HepG2 (cell line): Measurements from ENCODE around the gene GNG13. TPM values are rescaled to one million over a fixed set of nuclear protein-coding genes. Genes with fewer than 3 reads are reported as not detected.

Experiments used
- ERF ChIP-seq: IDR thresholded peaks from 2 replicates; pipeline ENCODE4 v1.6.1; 2018; ENCODE audit warnings: missing biosample characterization, missing genetic modification reagents
- GATAD1 ChIP-seq: IDR thresholded peaks from 2 replicates; pipeline ENCODE4 v1.6.1; 2016; ENCODE audit warnings: missing genetic modification reagents, missing compliant biosample characterization
- GFI1 ChIP-seq: sonication (generic); formaldehyde crosslinking; IDR thresholded peaks from 2 replicates; pipeline ENCODE4 v1.5.0; 2020; ENCODE audit warnings: missing genetic modification reagents, mild to moderate bottlenecking, borderline replicate concordance
- HCFC1 ChIP-seq: fragments of 150-350 bp; IDR thresholded peaks from 2 replicates; pipeline ENCODE4 v1.6.1; 2014; ENCODE audit warnings: low read depth, low read length
- HNRNPUL1 ChIP-seq: fragments of 200-400 bp; formaldehyde crosslinking; IDR thresholded peaks from 2 replicates; pipeline ENCODE4 v1.6.1; 2017; ENCODE audit warnings: low read depth, mild to moderate bottlenecking, low read length, moderate library complexity
- KAT8 ChIP-seq: IDR thresholded peaks from 2 replicates; pipeline ENCODE4 v1.6.1; 2016; ENCODE audit warnings: missing genetic modification reagents, missing compliant biosample characterization
- KDM2A ChIP-seq: sonication (generic); formaldehyde crosslinking; IDR thresholded peaks from 2 replicates; pipeline ENCODE4 v1.4.0; 2020; ENCODE audit warnings: low read depth, missing genetic modification reagents, borderline replicate concordance
- KDM6A ChIP-seq: IDR thresholded peaks from 2 replicates; pipeline ENCODE4 v1.6.1; 2016; ENCODE audit warnings: low read depth
- MEF2D ChIP-seq: sonication (generic); formaldehyde crosslinking; IDR thresholded peaks from 2 replicates; pipeline ENCODE4 v1.5.1; 2020; ENCODE audit warnings: mild to moderate bottlenecking, missing genetic modification reagents
- NCOA5 ChIP-seq: sonication (generic); formaldehyde crosslinking; IDR thresholded peaks from 2 replicates; pipeline ENCODE4 v1.4.0; 2020; ENCODE audit warnings: missing genetic modification reagents
- PRPF4 ChIP-seq: fragments of 200-400 bp; formaldehyde crosslinking; IDR thresholded peaks from 2 replicates; pipeline ENCODE4 v1.6.1; 2016; ENCODE audit warnings: low read length, low read depth; ENCODE audit not compliant: poor library complexity, severe bottlenecking
- RBM22 ChIP-seq: fragments of 200-400 bp; formaldehyde crosslinking; optimal IDR thresholded peaks from 2 replicates; pipeline ENCODE3; 2017; ENCODE audit warnings: mild to moderate bottlenecking, low read length, moderate library complexity
- REL ChIP-seq: sonication (generic); formaldehyde crosslinking; conservative IDR thresholded peaks from 2 replicates; pipeline ENCODE4 v1.8.0; 2022; ENCODE audit warnings: mild to moderate bottlenecking, missing genetic modification reagents, moderate library complexity
- REXO4 ChIP-seq: sonication (generic); formaldehyde crosslinking; IDR thresholded peaks from 2 replicates; pipeline ENCODE4 v1.8.0; 2022; ENCODE audit warnings: missing genetic modification reagents, mild to moderate bottlenecking, borderline replicate concordance
- SATB2 ChIP-seq: sonication (generic); formaldehyde crosslinking; IDR thresholded peaks from 2 replicates; pipeline ENCODE4 v1.5.0; 2020; ENCODE audit warnings: missing genetic modification reagents
- SMYD3 ChIP-seq: sonication (generic); formaldehyde crosslinking; IDR thresholded peaks from 2 replicates; pipeline ENCODE4 v1.8.1; 2023; ENCODE audit warnings: mild to moderate bottlenecking, missing genetic modification reagents
- SP2 ChIP-seq: sonication (generic); formaldehyde crosslinking; IDR thresholded peaks from 2 replicates; pipeline ENCODE4 v1.5.1; 2020; ENCODE audit warnings: mild to moderate bottlenecking, missing genetic modification reagents
- TCF7 ChIP-seq: sonication (generic); IDR thresholded peaks from 2 replicates; pipeline ENCODE4 v1.6.1; 2016; ENCODE audit warnings: antibody characterized with exemption, low read depth
- ZNF224 ChIP-seq: sonication (generic); formaldehyde crosslinking; IDR thresholded peaks from 2 replicates; pipeline ENCODE4 v1.5.0; 2020; ENCODE audit warnings: mild to moderate bottlenecking, missing genetic modification reagents
- ZNF34 ChIP-seq: sonication (generic); formaldehyde crosslinking; IDR thresholded peaks from 2 replicates; pipeline ENCODE4 v1.4.0; 2020; ENCODE audit warnings: mild to moderate bottlenecking, missing genetic modification reagents, borderline replicate concordance
- ZNF773 ChIP-seq: sonication (generic); formaldehyde crosslinking; IDR thresholded peaks from 2 replicates; pipeline ENCODE4 v1.4.0; 2020; ENCODE audit warnings: missing genetic modification reagents, borderline replicate concordance
- ZNF775 ChIP-seq: sonication (generic); formaldehyde crosslinking; IDR thresholded peaks from 2 replicates; pipeline ENCODE4 v1.4.0; 2020; ENCODE audit warnings: missing genetic modification reagents, mild to moderate bottlenecking, moderate library complexity, borderline replicate concordance
- polyA plus RNA-seq, 8 experiments: library from polyadenylated mRNA; depleted of rRNA in 3 of 8; stranded (reverse) in 7 of 8; unstranded in 1 of 8; fragments of >200 nt; fragmentation: Illumina TruSeq in 4 of 8; extraction: Trizol in 4 of 8; gene quantifications; 2 replicates each; pipeline versions ENCODE4 v1.2.1 to v1.2.3, GENCODE V29; 2011 to 2016; ENCODE audit warnings: low read depth in 4 of 8, missing spikeins in 1 of 8, mixed read lengths in 1 of 8; ENCODE audit not compliant: insufficient read depth in 1 of 8
- total RNA-seq, 5 experiments: library from RNA; depleted of rRNA; stranded (reverse); fragments of >200 nt; fragmentation: Illumina TruSeq; extraction: Trizol; gene quantifications; 2 replicates each; pipeline ENCODE4 v1.2.3, GENCODE V29; 2016; ENCODE audit warnings: low read depth in 1 of 5
- TF ChIP-seq, protein P1 (sequence below): sonication (generic); formaldehyde crosslinking; IDR thresholded peaks from 2 replicates; pipeline ENCODE4 v1.9.0; 2022; ENCODE audit warnings: missing genetic modification reagents, mild to moderate bottlenecking, borderline replicate concordance
- TF ChIP-seq, protein P2 (sequence below): sonication (generic); formaldehyde crosslinking; IDR thresholded peaks from 2 replicates; pipeline ENCODE4 v1.5.0; 2020; ENCODE audit warnings: mild to moderate bottlenecking, missing genetic modification reagents, borderline replicate concordance
- TF ChIP-seq, protein P3 (sequence below): sonication (generic); formaldehyde crosslinking; IDR thresholded peaks from 2 replicates; pipeline ENCODE4 v1.8.0; 2022; ENCODE audit warnings: missing genetic modification reagents, mild to moderate bottlenecking, borderline replicate concordance

GNG13 gene
- total and polyA plus RNA-seq, 2 of the 13 experiments (the other 11 are each of a cell fraction or from before 2014, with no cell fraction given): not detected

DNA sequence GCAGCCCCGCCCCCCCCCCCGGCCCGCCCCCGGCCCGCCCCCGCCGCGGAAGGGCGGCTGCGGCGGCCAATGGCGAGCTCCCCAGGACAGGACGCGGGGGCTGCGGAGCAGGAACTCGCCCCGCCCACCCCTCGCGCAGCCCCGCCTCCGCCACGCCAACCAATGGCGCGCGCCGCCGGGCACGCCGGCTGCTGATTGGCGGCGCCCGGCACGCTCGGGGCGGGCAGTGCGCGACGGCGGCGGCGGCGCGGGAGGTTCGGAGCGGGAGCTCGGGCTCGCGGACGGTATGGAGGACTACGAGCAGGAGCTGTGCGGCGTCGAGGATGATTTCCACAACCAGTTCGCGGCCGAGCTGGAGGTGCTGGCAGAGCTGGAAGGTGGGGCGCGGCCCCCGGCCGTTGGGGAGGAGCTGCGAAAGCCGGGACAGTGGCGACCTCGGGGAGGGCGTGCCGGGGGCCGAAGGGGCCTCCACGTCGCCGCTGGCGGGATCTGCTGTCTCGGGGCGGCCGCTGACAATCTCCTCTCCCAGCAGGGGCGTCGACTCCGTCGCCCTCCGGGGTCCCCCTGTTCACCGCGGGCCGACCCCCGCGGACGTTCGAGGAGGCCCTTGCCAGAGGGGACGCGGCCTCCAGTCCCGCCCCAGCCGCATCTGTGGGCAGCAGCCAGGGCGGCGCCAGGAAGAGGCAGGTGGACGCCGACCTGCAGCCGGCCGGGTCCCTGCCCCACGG, 12.0 kb downstream of the GNG13 start, which contains the start of gene CHTF18 (continued):
- TF ChIP-seq ZNF775 (no peak), SP2 (CRISPR knock-in tag) (peak; percentile 83), HCFC1 (no peak), ZNF224 (no peak), ZNF773 (CRISPR knock-in tag) (no peak), REL (no peak), MEF2D (CRISPR knock-in tag) (no peak), PRPF4 (no peak), SMYD3 (CRISPR knock-in tag) (no peak), ERF (CRISPR knock-in tag) (0 out of 2 replicates have a peak, but pooled peaks have one; percentile 28), TCF7 (no peak), KAT8 (CRISPR knock-in tag) (no peak), GATAD1 (peak; percentile 83), NCOA5 (no peak), RBM22 (peak; percentile 77), GFI1 (CRISPR knock-in tag) (no peak), HNRNPUL1 (no peak), KDM6A (CRISPR knock-in tag) (no peak), KDM2A (CRISPR knock-in tag) (peak; percentile 50; the same call in 1 of the 2 replicates), ZNF34 (no peak), SATB2 (CRISPR knock-in tag) (no peak), REXO4 (no peak)
- TF ChIP-seq, protein P1, sequence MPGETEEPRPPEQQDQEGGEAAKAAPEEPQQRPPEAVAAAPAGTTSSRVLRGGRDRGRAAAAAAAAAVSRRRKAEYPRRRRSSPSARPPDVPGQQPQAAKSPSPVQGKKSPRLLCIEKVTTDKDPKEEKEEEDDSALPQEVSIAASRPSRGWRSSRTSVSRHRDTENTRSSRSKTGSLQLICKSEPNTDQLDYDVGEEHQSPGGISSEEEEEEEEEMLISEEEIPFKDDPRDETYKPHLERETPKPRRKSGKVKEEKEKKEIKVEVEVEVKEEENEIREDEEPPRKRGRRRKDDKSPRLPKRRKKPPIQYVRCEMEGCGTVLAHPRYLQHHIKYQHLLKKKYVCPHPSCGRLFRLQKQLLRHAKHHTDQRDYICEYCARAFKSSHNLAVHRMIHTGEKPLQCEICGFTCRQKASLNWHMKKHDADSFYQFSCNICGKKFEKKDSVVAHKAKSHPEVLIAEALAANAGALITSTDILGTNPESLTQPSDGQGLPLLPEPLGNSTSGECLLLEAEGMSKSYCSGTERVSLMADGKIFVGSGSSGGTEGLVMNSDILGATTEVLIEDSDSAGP (CRISPR knock-in tag): no peak; the same call in 1 of the 2 replicates
- TF ChIP-seq, protein P2, sequence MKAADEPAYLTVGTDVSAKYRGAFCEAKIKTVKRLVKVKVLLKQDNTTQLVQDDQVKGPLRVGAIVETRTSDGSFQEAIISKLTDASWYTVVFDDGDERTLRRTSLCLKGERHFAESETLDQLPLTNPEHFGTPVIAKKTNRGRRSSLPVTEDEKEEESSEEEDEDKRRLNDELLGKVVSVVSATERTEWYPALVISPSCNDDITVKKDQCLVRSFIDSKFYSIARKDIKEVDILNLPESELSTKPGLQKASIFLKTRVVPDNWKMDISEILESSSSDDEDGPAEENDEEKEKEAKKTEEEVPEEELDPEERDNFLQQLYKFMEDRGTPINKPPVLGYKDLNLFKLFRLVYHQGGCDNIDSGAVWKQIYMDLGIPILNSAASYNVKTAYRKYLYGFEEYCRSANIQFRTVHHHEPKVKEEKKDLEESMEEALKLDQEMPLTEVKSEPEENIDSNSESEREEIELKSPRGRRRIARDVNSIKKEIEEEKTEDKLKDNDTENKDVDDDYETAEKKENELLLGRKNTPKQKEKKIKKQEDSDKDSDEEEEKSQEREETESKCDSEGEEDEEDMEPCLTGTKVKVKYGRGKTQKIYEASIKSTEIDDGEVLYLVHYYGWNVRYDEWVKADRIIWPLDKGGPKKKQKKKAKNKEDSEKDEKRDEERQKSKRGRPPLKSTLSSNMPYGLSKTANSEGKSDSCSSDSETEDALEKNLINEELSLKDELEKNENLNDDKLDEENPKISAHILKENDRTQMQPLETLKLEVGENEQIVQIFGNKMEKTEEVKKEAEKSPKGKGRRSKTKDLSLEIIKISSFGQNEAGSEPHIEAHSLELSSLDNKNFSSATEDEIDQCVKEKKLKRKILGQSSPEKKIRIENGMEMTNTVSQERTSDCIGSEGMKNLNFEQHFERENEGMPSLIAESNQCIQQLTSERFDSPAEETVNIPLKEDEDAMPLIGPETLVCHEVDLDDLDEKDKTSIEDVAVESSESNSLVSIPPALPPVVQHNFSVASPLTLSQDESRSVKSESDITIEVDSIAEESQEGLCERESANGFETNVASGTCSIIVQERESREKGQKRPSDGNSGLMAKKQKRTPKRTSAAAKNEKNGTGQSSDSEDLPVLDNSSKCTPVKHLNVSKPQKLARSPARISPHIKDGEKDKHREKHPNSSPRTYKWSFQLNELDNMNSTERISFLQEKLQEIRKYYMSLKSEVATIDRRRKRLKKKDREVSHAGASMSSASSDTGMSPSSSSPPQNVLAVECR (CRISPR knock-in tag): peak; percentile 88
- TF ChIP-seq, protein P3, sequence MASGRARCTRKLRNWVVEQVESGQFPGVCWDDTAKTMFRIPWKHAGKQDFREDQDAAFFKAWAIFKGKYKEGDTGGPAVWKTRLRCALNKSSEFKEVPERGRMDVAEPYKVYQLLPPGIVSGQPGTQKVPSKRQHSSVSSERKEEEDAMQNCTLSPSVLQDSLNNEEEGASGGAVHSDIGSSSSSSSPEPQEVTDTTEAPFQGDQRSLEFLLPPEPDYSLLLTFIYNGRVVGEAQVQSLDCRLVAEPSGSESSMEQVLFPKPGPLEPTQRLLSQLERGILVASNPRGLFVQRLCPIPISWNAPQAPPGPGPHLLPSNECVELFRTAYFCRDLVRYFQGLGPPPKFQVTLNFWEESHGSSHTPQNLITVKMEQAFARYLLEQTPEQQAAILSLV (CRISPR knock-in tag): peak; percentile 47; the same call in 1 of the 2 replicates
